ENCODE measurements around the gene USHBP1. TPM values are rescaled to one million over a fixed set of nuclear protein-coding genes. Genes with fewer than 3 reads are reported as not detected.

Gene USHBP1
- total and polyA plus RNA-seq, 10 of the 15 experiments (the other 5 are each of a cell fraction or from before 2014, with no cell fraction given) = 0.05 to 0.96 (median 0.22) TPM; not detected in 2

DNA sequence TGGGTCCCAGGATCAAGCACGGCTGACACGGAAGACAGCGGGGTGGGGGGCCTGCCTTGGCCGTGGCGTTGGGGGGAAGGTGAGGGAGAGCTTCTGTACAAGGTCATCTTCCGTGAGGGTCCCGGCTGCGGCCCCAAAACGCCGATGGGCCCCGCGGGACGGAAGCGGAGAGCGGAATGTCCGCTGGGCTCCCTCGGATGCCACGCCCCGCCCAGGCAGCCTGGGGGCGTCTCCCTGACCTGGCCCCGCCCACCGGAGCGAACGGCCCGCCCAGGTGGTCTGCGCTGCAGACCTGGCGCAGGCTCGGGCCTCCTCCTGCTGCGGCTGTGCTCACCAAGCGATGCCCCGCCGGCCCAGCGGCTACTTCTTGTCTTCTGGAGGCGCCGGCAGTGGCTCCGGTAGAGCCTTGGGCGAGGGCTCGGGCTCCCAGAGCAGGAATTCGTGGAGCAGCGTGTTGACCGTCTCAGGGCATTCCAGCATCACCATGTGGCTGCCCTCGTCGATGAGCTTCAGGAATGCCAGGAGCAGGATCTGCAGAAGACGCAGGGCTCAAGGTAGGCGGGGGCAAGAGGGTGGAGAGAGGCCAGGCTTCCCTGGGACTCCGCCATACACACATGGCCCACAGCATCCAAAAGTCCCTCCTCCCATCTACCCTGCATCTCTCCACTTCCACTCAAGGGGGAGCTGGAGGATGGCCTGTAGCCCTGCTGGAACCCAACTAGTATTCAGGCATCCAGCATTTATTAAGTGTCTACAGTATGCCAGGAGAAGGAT lies 27.9 kb upstream of the USHBP1 start (continued):
- TF ChIP-seq, protein P1, sequence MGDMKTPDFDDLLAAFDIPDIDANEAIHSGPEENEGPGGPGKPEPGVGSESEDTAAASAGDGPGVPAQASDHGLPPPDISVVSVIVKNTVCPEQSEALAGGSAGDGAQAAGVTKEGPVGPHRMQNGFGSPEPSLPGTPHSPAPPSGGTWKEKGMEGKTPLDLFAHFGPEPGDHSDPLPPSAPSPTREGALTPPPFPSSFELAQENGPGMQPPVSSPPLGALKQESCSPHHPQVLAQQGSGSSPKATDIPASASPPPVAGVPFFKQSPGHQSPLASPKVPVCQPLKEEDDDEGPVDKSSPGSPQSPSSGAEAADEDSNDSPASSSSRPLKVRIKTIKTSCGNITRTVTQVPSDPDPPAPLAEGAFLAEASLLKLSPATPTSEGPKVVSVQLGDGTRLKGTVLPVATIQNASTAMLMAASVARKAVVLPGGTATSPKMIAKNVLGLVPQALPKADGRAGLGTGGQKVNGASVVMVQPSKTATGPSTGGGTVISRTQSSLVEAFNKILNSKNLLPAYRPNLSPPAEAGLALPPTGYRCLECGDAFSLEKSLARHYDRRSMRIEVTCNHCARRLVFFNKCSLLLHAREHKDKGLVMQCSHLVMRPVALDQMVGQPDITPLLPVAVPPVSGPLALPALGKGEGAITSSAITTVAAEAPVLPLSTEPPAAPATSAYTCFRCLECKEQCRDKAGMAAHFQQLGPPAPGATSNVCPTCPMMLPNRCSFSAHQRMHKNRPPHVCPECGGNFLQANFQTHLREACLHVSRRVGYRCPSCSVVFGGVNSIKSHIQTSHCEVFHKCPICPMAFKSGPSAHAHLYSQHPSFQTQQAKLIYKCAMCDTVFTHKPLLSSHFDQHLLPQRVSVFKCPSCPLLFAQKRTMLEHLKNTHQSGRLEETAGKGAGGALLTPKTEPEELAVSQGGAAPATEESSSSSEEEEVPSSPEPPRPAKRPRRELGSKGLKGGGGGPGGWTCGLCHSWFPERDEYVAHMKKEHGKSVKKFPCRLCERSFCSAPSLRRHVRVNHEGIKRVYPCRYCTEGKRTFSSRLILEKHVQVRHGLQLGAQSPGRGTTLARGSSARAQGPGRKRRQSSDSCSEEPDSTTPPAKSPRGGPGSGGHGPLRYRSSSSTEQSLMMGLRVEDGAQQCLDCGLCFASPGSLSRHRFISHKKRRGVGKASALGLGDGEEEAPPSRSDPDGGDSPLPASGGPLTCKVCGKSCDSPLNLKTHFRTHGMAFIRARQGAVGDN (IDR thresholded peaks at IDR 0.05) = no peak
- TF ChIP-seq, protein P2, sequence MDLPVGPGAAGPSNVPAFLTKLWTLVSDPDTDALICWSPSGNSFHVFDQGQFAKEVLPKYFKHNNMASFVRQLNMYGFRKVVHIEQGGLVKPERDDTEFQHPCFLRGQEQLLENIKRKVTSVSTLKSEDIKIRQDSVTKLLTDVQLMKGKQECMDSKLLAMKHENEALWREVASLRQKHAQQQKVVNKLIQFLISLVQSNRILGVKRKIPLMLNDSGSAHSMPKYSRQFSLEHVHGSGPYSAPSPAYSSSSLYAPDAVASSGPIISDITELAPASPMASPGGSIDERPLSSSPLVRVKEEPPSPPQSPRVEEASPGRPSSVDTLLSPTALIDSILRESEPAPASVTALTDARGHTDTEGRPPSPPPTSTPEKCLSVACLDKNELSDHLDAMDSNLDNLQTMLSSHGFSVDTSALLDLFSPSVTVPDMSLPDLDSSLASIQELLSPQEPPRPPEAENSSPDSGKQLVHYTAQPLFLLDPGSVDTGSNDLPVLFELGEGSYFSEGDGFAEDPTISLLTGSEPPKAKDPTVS (IDR thresholded peaks at IDR 0.05; ENCODE audit: low read depth, low read length) = no peak
- TF ChIP-seq, protein P3, sequence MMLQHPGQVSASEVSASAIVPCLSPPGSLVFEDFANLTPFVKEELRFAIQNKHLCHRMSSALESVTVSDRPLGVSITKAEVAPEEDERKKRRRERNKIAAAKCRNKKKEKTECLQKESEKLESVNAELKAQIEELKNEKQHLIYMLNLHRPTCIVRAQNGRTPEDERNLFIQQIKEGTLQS (IDR thresholded peaks at IDR 0.05; ENCODE audit: borderline replicate concordance, extremely low read depth, low read depth, low read length) = no peak
- TF ChIP-seq MTA2 (IDR thresholded peaks at IDR 0.05; ENCODE audit: low read depth) = no peak
- no peak for TF ChIP-seq SMAD5 (IDR thresholded peaks at IDR 0.05; ENCODE audit: low read depth)
- TF ChIP-seq BHLHE40 (IDR thresholded peaks at IDR 0.05; ENCODE audit: borderline replicate concordance in 1 of 2, low read depth in 2 of 2, low read length in 1 of 2) = 0 out of 4 replicates have a peak, but pooled peaks of 1 of the 2 experiments have one; percentile 6
- TF ChIP-seq, protein P4, sequence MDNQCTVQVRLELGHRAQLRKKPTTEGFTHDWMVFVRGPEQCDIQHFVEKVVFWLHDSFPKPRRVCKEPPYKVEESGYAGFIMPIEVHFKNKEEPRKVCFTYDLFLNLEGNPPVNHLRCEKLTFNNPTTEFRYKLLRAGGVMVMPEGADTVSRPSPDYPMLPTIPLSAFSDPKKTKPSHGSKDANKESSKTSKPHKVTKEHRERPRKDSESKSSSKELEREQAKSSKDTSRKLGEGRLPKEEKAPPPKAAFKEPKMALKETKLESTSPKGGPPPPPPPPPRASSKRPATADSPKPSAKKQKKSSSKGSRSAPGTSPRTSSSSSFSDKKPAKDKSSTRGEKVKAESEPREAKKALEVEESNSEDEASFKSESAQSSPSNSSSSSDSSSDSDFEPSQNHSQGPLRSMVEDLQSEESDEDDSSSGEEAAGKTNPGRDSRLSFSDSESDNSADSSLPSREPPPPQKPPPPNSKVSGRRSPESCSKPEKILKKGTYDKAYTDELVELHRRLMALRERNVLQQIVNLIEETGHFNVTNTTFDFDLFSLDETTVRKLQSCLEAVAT (IDR thresholded peaks at IDR 0.05) = no peak
- TF ChIP-seq STAT1 (conservative IDR thresholded peaks at IDR 0.05) = no peak; the same call in 1 of the 2 replicates
- no peak for TF ChIP-seq ATF7 (IDR thresholded peaks at IDR 0.05; ENCODE audit: low read depth)
- TF ChIP-seq, protein P5, sequence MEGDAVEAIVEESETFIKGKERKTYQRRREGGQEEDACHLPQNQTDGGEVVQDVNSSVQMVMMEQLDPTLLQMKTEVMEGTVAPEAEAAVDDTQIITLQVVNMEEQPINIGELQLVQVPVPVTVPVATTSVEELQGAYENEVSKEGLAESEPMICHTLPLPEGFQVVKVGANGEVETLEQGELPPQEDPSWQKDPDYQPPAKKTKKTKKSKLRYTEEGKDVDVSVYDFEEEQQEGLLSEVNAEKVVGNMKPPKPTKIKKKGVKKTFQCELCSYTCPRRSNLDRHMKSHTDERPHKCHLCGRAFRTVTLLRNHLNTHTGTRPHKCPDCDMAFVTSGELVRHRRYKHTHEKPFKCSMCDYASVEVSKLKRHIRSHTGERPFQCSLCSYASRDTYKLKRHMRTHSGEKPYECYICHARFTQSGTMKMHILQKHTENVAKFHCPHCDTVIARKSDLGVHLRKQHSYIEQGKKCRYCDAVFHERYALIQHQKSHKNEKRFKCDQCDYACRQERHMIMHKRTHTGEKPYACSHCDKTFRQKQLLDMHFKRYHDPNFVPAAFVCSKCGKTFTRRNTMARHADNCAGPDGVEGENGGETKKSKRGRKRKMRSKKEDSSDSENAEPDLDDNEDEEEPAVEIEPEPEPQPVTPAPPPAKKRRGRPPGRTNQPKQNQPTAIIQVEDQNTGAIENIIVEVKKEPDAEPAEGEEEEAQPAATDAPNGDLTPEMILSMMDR (IDR thresholded peaks at IDR 0.05 in 2 of 3, conservative IDR thresholded peaks at IDR 0.05 in 1 of 3; ENCODE audit: control insufficient read depth in 2 of 3, extremely low read depth in 1 of 3, insufficient read depth in 1 of 3, low read depth in 3 of 3, low read length in 3 of 3) = peak; percentile 84 to 95 (median 85)
- TF ChIP-seq CHD1 (IDR thresholded peaks at IDR 0.05; ENCODE audit: low read depth, low read length) = no peak
- TF ChIP-seq CREM (IDR thresholded peaks at IDR 0.05; ENCODE audit: low read depth) = 0 out of 2 replicates have a peak, but pooled peaks have one; percentile 15
- TF ChIP-seq RBBP5 (conservative IDR thresholded peaks at IDR 0.05) = no peak
- TF ChIP-seq SMC3 (IDR thresholded peaks at IDR 0.05; ENCODE audit: borderline replicate concordance, low read length) = peak; percentile 60; the same call in 1 of the 2 replicates
- TF ChIP-seq CBX3 (IDR thresholded peaks at IDR 0.05; ENCODE audit: borderline replicate concordance, low read depth) = no peak

All from GM12878 (cell line).